Ovary (tissue), 3 donors: ENCODE results near the gene THSD4.

Experiments used
- EP300 ChIP-seq: sonication (generic); formaldehyde crosslinking; IDR thresholded peaks from one replicate; pipeline ENCODE4 v1.6.1; 2017; ENCODE audit warnings: antibody characterized with exemption
- POLR2A ChIP-seq: fragments of 450-650 bp; IDR thresholded peaks from one replicate; pipeline ENCODE4 v1.6.1; 2017; ENCODE audit warnings: antibody characterized with exemption, mild to moderate bottlenecking, moderate library complexity
- TF ChIP-seq, protein P1 (sequence below), 3 donors: fragments of 450-650 bp in 2 of 3; fragments of 200-600 bp in 1 of 3; IDR thresholded peaks; one replicate each; pipeline versions ENCODE4 v1.5.1 to v1.8.0; 2016 to 2022; ENCODE audit warnings: antibody characterized with exemption in 3 of 3, mild to moderate bottlenecking in 1 of 3
- donor health status: DM: no; HTN: no; CAD: no.

DNA sequence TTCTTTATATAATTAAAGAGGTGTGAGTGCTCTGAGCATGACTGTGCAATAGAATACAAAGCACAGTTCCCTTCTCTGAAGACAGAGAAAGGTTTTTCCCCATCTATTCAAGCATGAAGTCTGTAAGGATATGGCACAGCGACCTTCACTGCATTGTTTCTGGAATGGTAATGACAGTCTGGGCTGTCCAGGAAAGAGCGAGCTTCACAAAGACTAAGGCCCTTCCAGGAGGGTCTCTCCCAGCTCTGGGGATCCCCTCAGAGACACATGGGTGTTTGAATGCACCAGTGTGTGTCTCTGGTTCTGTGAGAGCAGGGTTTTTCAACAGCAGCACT, 515.2 kb downstream of the THSD4 start:
- TF ChIP-seq, protein P1, sequence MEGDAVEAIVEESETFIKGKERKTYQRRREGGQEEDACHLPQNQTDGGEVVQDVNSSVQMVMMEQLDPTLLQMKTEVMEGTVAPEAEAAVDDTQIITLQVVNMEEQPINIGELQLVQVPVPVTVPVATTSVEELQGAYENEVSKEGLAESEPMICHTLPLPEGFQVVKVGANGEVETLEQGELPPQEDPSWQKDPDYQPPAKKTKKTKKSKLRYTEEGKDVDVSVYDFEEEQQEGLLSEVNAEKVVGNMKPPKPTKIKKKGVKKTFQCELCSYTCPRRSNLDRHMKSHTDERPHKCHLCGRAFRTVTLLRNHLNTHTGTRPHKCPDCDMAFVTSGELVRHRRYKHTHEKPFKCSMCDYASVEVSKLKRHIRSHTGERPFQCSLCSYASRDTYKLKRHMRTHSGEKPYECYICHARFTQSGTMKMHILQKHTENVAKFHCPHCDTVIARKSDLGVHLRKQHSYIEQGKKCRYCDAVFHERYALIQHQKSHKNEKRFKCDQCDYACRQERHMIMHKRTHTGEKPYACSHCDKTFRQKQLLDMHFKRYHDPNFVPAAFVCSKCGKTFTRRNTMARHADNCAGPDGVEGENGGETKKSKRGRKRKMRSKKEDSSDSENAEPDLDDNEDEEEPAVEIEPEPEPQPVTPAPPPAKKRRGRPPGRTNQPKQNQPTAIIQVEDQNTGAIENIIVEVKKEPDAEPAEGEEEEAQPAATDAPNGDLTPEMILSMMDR (IDR thresholded peaks at IDR 0.05), result no peak
- no peak for TF ChIP-seq EP300
- no peak for TF ChIP-seq POLR2A
